Lower leg skin (tissue), 3 donors: Measurements from ENCODE around the gene MYH10.

Experiments
- POLR2A ChIP-seq, 2 donors: fragments of 450-650 bp; IDR thresholded peaks; one replicate each; pipeline ENCODE4 v1.6.1; 2016 to 2017; ENCODE audit warnings: antibody characterized with exemption in 2 of 2, mild to moderate bottlenecking in 1 of 2, moderate library complexity in 1 of 2
- TF ChIP-seq, protein P1 (sequence below), 3 donors: fragments of 450-650 bp; IDR thresholded peaks; one replicate each; pipeline ENCODE4 v1.5.1; 2016; ENCODE audit warnings: antibody characterized with exemption in 3 of 3, mild to moderate bottlenecking in 3 of 3, moderate library complexity in 2 of 3

DNA sequence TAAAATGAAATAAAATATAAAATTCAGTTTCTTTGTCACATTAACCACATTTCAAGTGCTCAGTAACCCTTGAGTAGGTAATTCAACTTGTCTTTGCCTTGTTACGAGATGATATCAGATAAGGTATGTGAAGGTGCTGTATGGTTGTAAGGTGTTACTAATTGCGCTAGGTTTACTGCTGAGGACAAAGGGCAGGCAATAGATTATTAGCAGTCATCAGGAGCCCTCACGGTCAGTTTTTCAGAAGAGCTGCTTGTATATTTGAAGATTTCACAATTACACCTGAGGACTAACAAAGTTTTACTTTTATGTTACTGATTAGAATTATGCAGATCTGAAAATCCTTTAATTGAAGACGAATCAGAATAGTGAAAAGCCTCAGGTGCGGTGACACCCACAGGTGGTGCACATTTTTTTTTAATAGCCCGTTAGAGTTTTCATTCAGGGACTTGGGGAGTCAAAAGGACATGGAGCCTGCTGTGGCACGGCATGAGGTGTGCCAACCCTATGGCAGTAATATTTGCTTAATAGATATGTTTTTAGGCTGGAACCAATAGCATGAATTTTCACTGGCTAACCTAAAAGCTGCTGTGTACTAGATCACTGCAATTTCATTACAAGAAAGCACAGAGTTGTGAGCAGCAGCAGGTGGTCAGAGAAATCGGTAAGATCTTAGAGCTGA, 178.5 kb downstream of the MYH10 start:
- TF ChIP-seq, protein P1, sequence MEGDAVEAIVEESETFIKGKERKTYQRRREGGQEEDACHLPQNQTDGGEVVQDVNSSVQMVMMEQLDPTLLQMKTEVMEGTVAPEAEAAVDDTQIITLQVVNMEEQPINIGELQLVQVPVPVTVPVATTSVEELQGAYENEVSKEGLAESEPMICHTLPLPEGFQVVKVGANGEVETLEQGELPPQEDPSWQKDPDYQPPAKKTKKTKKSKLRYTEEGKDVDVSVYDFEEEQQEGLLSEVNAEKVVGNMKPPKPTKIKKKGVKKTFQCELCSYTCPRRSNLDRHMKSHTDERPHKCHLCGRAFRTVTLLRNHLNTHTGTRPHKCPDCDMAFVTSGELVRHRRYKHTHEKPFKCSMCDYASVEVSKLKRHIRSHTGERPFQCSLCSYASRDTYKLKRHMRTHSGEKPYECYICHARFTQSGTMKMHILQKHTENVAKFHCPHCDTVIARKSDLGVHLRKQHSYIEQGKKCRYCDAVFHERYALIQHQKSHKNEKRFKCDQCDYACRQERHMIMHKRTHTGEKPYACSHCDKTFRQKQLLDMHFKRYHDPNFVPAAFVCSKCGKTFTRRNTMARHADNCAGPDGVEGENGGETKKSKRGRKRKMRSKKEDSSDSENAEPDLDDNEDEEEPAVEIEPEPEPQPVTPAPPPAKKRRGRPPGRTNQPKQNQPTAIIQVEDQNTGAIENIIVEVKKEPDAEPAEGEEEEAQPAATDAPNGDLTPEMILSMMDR (IDR thresholded peaks at IDR 0.05) = no peak
- TF ChIP-seq POLR2A (IDR thresholded peaks at IDR 0.05) = no peak
